Stomach (tissue), 4 donors: ENCODE measurements around the gene ABHD12B.

Experiments
- POLR2A ChIP-seq, 4 donors: fragments of 450-650 bp; IDR thresholded peaks; one replicate each; pipeline ENCODE4 v1.6.1; 2016; ENCODE audit warnings: antibody characterized with exemption in 4 of 4, control low read depth in 2 of 4, mild to moderate bottlenecking in 1 of 4, moderate library complexity in 1 of 4
- POLR2AphosphoS5 ChIP-seq, 3 donors: sonication (generic); formaldehyde crosslinking; IDR thresholded peaks; one replicate each; pipeline ENCODE4 v1.6.1; 2016; ENCODE audit warnings: antibody characterized with exemption in 3 of 3
- TF ChIP-seq, protein P1 (sequence below), 7 experiments: fragments of 450-650 bp in 4 of 7; fragments of 200-600 bp in 3 of 7; sonication (generic) in 3 of 7; IDR thresholded peaks; one replicate each; pipeline ENCODE4 v1.5.1; 2016 to 2019; ENCODE audit warnings: antibody characterized with exemption in 7 of 7, control low read depth in 2 of 7, mild to moderate bottlenecking in 1 of 7

DNA sequence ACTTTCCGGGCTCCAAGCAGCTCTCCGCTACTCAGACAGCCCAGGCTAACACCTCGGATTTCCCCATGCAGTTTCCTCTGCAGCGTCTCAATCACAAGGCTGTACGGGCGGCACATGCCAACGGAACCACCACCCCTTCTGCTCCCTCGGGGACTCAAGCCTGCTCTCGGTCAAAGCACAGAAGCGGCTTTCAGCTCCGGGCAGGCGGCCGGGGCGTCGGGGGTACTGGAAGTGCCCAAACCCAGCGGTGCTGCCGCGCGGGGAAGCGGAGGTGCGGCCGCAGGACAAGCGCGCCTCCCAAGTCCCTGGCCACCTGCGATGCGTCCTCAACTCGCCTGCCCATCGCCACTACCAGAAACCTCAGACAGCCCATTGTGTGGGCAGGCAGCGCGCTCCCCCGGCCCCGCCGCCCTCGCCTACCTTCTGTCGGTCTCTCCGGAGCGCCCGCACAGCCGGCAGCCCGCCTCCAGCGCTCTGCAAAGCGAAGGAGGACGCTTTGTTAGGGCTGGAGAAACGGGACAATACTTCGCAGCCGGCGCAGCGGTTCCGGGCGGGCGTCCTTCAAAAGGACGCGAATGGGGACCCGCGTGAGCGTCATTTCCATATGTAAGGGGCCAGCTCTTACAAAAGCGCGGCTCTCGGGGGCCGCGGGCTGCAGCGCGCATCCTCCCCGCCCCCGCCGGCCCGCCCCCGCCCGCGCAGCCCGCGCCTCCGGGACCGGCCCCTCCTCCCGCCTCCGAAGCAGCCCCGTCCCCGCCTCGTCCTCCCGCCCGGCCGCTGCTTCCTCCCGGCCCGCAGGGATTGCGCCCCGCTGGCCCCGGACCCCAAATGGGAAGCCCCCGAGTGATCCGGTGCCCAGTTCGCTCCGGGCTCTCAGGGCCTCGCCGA is 41.6 kb upstream of the ABHD12B start:
- TF ChIP-seq, protein P1, sequence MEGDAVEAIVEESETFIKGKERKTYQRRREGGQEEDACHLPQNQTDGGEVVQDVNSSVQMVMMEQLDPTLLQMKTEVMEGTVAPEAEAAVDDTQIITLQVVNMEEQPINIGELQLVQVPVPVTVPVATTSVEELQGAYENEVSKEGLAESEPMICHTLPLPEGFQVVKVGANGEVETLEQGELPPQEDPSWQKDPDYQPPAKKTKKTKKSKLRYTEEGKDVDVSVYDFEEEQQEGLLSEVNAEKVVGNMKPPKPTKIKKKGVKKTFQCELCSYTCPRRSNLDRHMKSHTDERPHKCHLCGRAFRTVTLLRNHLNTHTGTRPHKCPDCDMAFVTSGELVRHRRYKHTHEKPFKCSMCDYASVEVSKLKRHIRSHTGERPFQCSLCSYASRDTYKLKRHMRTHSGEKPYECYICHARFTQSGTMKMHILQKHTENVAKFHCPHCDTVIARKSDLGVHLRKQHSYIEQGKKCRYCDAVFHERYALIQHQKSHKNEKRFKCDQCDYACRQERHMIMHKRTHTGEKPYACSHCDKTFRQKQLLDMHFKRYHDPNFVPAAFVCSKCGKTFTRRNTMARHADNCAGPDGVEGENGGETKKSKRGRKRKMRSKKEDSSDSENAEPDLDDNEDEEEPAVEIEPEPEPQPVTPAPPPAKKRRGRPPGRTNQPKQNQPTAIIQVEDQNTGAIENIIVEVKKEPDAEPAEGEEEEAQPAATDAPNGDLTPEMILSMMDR (IDR thresholded peaks at IDR 0.05), result no peak
- TF ChIP-seq POLR2AphosphoS5 (IDR thresholded peaks at IDR 0.05) (no peak), POLR2A (IDR thresholded peaks at IDR 0.05) (no peak)
